HG02610 (cell line): ENCODE measurements around the gene DSCAML1.

Experiments used
- ATAC-seq: cut with Tn5 transposase; IDR thresholded peaks from one replicate; pipeline ENCODE4 v1.9.1; 2021; ENCODE audit warnings: mild to moderate bottlenecking, moderate library complexity; ENCODE audit not compliant: unreplicated experiment

DSCAML1 gene

GRCh38 chr11:117594721-117595120 is 202.3 kb downstream of the DSCAML1 start:
- no peak for ATAC-seq

DNA sequence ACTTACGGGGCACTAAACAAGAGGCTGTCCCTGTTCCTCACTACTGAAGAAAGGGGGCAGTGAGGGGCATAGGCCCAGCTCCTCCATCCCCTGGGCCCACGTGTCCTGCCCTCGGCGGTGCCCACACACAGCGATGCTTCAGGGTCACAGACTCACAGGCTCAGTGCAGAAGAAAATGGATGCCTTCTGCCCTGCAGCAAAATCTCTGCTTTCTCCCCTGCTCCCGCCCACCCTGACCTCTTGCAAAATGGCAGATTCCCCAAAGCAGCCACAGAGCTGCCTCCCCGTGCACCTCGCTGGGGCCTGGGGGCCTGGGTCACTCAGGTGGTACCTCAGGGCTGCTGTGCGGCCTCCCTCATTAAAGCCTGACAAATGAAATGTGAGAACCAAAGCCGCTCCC is 204.0 kb downstream of the DSCAML1 start:
- ATAC-seq, result no peak

DNA sequence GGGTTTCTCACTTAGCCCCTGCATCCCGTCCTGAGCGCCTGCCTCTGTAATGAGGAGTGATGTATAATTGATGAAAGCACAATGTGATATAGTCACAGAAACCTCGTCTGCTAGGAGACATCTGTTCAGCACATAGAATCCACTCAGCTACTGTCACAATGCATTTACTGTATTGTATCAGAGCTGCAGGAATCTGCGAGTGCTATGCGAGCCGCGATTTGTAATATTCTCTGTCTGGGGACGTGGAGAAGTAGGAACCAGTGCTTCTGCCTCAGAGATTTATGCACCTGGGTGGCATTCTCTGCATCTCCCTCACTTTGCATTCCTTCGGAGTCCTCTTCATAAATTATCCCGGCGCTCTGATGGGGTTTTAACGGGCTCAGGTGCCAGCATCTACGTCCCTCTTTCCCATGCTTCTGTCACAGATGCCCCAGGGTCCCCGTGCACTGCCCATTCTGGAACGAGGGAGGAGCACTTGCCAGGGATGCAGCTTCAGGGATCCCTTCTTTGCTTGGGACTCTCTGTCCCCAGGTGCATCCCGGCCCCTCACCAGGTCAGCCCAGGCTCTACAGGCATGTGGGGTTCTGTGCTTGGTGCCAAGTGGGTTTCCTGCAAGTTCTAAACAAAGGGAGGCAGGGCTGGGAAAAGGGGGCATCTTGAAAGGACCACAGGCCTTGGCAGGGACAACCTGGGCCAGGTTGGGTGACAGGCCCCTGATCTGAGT is 205.5 kb downstream of the DSCAML1 start:
- ATAC-seq, result no peak

- no peak for ATAC-seq
Measured at GRCh38 chr11:117589063-117589462, 208.0 kb downstream of the DSCAML1 start.

- no peak for ATAC-seq
Measured at GRCh38 chr11:117588166-117588810, 208.7 kb downstream of the DSCAML1 start.

- ATAC-seq, result no peak
Measured at GRCh38 chr11:117587416-117587815, 209.6 kb downstream of the DSCAML1 start.

- ATAC-seq, result no peak
Measured at GRCh38 chr11:117586392-117586791, 210.6 kb downstream of the DSCAML1 start.

GRCh38 chr11:117585631-117586030 is 211.4 kb downstream of the DSCAML1 start:
- no peak for ATAC-seq

DNA sequence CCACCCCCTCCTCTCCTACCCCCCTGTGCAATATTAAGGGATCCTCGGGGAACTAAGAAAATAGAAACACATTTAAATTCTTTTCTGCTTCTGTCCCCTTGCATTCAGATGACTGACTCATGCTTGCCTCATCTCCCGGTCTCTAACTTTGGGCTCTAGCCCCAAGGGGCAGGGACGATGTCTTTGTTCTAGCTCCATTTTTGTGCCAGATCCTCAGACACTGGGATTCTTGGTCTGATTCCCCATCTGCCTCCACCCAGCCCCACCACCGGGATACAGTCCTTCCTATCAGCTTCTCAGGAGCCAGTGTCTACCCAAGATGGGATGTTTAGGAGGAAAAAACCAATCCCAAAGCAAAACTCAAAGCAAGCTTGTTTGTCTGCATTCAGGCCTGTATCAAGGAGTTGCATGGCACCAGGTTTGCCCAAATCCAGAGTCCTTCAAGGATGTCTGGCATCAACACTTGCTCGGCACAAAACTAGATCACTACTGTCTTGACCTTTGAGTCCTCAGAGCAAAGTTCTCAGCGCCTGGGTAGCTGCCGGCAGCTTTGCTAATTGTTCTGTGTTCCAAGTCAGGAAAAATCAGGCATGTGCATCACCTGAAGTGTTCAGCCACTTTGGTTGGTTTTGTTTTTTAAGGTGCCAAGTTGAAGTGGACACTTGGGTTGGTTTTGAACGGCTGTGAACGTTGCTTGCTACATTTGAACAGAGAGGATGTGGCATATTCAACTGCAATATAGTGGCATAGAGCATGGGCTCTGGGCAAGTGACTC is 212.8 kb downstream of the DSCAML1 start:
- no peak for ATAC-seq

GRCh38 chr11:117583063-117583801 is 213.8 kb downstream of the DSCAML1 start:
- no peak for ATAC-seq

- no peak for ATAC-seq
Measured at GRCh38 chr11:117582433-117582832, 214.6 kb downstream of the DSCAML1 start.

DNA sequence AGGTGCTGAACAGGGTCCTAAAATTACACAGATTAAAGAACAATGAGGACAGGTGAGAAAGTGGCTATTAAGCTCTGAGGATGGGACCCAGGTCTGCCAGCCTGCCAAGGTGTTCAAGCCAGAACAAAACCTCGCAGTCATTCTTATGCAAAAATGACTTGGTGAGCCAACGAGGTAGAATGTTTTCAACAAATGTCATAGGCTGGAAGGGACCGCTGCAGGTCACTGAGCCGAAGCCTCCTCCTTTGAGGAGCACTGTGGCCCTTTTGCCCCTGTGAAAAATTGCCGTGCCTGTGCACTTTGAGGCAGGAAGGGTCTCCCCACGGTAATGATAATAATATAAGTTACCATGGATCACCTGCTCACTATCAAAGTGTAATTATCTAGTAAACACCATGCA is 216.2 kb downstream of the DSCAML1 start:
- no peak for ATAC-seq

DNA sequence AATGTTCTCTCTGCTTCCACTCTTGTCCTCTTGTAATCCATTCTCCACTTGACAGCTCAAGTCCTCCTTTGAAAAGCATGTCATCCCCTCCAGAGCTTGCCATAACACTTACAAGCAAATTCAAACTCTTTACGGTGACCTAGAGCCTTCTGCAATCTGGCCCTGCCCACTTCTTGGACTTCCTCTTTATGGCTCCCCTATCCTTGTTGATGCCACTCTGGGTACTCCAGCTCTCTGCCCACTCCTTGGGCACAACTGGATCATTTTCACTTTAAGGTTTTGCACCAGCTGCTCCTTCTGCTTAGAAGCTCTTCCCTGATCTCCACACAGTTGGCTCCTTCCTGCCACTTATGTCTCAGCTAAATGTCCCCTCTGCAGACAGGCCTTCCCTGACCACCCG is 217.9 kb downstream of the DSCAML1 start:
- ATAC-seq, result no peak

DNA sequence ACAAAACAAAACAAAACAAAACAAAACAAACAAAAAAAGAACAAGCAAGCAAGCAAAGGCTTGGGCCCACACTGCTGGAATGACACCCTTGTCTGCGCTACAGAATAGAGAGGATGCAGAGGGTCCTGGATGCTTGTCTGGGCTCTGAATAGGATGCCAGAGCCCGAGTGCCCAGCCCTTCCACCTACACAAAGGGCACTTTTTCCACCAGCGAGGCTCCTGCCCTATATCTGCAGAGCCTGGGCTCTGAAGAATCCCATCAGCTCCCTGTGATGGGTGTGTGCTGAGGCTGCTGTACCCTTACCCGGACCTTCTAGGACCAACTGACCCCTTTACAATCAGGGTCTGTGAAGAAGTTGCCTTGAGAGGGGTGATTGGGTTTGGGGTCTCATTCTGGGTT is 221.2 kb downstream of the DSCAML1 start:
- no peak for ATAC-seq

DNA sequence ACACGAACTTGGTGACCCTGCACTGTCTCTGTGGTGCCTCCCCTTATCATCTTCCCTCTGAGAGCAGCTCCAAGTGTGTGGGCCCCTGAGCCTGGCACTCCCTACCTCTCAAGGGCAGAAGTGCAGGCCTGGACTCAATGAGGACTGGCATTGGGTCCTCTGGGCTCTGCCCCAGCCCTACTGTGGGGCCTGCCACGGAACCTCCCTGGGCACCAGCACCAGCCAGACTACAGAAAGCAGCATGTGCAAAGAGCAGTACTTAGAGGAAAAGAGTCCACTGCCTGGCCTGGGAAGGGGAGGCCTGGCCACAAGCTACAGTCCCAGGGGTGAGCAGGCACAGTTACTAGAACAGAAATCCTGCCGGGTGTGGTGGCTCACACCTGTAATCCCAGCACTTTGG is 222.5 kb downstream of the DSCAML1 start:
- ATAC-seq, result no peak

DNA sequence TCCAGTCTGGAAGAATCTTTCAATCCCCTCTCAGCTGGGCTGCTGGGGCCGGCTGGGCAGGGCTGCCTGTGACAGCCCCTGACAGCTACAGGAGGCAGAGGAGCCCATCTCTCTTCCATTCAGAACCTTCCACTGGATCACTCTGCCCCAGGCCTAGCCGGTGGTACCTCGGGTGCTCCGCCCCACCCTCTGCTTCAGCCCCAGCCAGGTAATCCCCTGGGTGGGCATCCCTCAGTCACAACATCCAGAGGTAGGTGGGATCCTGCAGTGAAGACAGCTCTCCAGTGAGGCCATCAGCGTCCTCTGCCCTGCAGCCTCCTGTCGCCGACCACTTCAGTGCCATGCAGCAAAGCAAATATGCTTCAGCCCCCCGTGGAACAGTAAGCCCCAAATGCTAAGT is 223.7 kb downstream of the DSCAML1 start:
- no peak for ATAC-seq

DNA sequence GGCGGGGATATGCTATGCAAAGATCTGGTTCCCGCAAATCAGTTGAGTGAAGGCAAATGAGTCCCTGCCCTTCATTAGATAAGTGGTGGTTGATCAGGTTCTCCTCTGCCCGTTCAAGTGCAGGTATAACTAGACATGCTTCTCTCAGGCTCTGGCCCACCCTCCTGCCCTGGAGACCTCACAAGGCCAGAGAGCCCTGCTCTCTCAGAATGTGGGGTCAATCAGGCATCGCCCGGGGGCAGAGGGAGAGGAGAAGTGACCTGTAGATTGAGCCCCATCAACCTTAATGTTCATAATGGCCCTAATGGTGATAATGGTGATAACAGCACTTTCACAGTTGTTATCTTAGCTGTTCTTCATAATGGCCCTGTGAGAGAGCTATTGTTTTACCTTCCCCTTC is 224.3 kb downstream of the DSCAML1 start:
- ATAC-seq, result no peak

DNA sequence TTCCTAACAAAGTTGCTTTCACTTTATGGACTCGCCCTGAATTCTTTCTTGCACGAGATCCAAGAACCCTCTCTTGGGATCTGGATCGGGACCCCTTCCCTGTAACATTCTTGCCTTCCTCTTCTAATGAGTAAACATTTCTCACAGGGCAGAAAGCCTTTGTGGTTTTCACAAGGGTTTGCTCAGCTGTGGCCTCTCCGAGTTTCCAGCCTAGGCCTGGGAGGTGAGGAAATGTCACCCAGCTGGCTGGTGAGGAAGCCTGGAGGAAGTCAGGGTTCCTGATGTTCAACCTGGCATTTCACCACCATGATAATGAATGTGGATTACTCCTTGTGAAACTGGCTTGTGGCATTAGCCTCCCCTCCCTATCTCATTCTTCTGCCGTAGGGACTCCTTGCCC is 224.9 kb downstream of the DSCAML1 start:
- no peak for ATAC-seq

- ATAC-seq, result no peak
Measured at GRCh38 chr11:117570701-117571100, 226.3 kb downstream of the DSCAML1 start.

- no peak for ATAC-seq
Measured at GRCh38 chr11:117569911-117570310, 227.1 kb downstream of the DSCAML1 start.

DNA sequence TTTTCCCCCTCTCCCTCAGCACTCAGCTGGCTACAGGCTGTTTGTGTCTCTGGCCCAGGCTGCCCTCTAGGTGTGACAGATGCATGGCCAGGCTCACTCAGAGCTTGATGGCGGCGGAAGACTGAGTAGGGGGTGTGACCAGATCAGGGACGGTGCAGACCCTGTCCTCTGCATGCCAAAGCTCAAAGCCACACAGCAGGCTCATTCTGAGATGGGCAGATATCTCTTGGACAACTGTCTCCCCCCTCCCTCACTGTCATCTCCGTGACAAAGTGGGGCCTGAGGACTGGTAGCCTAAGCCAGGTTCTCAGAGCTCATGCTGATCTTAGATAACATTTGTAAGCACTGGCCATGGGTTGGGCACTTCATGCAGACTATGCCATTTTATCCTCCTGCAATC is 231.3 kb downstream of the DSCAML1 start:
- ATAC-seq, result no peak
